ENCODE data around the gene BPIFB3.

DNA sequence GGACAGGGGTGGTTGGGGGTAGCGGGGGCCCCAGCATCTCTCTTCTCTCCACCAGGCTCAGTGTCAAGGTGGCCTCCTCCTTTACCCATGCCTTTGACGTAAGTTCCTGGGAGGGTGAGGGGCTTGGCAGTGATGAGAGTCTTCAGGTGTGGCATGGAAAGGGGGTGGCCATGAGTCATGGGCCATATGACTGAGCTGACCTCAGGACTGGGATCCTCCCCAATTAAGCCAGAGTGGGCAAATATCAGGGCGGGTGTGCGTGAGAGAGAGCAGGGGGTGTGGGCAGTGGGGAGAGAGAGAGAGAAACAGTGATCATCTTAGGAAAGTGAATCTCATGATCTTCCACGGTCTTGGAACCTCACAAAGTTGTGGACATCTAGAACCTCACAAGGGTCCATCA, 17.5 kb downstream of the BPIFB3 start:
- TF ChIP-seq, protein P1, sequence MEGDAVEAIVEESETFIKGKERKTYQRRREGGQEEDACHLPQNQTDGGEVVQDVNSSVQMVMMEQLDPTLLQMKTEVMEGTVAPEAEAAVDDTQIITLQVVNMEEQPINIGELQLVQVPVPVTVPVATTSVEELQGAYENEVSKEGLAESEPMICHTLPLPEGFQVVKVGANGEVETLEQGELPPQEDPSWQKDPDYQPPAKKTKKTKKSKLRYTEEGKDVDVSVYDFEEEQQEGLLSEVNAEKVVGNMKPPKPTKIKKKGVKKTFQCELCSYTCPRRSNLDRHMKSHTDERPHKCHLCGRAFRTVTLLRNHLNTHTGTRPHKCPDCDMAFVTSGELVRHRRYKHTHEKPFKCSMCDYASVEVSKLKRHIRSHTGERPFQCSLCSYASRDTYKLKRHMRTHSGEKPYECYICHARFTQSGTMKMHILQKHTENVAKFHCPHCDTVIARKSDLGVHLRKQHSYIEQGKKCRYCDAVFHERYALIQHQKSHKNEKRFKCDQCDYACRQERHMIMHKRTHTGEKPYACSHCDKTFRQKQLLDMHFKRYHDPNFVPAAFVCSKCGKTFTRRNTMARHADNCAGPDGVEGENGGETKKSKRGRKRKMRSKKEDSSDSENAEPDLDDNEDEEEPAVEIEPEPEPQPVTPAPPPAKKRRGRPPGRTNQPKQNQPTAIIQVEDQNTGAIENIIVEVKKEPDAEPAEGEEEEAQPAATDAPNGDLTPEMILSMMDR (IDR thresholded peaks at IDR 0.05; ENCODE audit: poor library complexity, severe bottlenecking): no peak
- TF ChIP-seq TAF1 (IDR thresholded peaks at IDR 0.05; ENCODE audit: low read depth) (no peak), RAD21 (conservative IDR thresholded peaks at IDR 0.05) (no peak), EP300 (conservative IDR thresholded peaks at IDR 0.05; ENCODE audit: poor library complexity, severe bottlenecking) (no peak), EZH2 (IDR thresholded peaks at IDR 0.05; ENCODE audit: borderline replicate concordance, insufficient read depth, low read length, poor library complexity, severe bottlenecking) (no peak), POLR2AphosphoS5 (IDR thresholded peaks at IDR 0.05) (no peak), SMC3 (conservative IDR thresholded peaks at IDR 0.05; ENCODE audit: poor library complexity) (no peak)

Measured in neural cell (in vitro differentiated cells).